Fibroblast of skin of right quadriceps (primary cell): ENCODE data around the gene IL6ST.

Experiments
- DNase-seq: peaks from one replicate; pipeline ENCODE4 v3.0.0-alpha.2; 2013

Gene IL6ST

DNA sequence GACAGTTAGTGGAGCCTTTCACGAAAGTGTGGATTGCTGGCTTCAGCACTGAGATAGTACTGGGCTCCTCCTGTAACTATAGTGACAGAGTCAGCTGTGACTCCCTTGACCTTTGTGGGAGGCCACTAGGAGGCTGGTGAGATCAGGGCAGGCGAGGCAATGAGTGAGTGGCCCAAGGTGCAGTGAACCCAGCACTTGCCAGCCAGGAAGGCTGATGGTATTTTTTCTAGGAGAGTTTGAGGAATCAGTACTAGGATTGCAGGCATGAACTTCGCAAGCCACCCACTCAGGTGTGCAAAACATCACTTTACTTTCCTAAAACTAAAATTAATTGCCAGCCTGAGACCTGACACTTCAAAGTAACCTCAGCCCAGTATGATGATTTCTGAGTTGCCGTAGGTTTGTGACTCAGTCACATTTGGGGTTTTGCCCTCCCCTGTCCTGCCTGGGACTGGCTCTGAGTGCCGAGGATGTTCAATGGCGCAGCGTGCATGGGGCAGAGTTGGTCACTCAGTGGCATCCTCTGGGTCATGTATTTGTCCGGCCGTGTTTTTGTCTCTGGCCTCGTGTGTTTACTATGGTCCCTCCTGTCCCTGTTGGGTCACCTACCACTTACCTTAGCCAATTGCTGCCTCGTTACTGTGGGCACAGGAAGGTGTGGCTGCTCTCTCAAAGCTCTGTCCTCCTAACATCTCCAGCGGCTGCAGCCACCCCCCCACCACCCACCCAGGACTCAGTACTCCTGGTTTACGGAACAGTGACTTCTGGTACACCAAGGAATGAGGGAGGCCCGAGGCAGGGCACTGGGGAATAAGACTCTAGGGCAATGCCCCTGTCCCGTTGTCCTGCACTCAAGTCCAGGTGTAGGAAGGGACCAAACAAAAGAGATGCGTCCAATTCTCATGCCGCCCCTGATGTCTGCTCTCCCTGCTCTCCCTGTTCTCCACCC, 76.4 kb downstream of the IL6ST start:
- DNase-seq: no peak

DNA sequence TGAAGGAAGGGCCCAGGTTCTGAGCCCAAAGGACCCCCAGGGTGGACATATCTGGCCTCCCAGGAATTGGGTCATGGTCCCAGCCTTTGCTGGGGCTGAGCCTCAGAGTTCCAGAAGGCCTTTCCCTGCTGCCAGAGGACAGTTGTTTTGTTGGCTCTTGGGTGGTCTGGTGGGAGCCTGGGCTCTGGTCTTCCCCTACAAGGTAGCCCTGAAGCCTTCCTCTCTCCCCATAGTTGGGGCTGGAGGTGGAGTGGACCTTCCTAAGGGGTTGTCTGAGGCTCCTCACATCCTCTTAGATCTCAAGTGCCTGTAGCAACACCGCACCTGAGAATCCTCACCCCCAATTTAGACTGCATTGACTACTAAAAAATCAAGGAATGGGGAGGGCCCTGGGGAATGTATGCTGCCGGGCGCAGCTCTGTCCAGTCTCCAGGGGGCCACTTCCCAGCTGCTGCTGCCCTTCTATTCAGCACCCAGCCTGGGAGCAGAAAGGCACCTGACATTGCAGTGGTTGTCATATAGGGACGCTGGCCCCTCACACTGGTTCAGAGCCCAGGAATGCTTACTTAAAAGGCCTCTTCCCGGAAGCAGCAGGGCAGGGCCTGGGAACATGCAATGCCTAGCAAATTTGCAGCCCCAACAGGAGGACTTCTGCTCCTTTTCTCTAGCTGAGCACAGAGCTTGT, 77.2 kb downstream of the IL6ST start:
- no peak for DNase-seq

DNA sequence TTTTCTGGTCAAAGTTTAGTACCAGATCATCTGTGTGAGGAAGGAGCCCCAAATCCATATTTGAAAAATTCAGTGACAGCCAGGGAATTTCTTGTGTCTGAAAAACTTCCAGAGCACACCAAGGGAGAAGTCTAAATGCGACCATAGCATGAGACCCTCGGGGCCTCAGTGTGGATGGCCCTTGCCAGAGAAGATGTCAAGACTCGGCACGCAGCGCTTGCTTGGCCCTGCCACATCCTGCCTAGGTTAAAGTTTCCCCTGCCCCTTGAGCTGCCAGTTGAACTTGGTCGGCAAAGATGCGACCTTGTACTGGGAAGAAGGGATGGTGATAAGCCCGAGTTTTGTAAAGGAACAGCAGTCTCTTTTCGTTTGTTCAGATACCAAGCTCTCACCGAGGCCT, 77.8 kb downstream of the IL6ST start:
- DNase-seq: no peak

DNA sequence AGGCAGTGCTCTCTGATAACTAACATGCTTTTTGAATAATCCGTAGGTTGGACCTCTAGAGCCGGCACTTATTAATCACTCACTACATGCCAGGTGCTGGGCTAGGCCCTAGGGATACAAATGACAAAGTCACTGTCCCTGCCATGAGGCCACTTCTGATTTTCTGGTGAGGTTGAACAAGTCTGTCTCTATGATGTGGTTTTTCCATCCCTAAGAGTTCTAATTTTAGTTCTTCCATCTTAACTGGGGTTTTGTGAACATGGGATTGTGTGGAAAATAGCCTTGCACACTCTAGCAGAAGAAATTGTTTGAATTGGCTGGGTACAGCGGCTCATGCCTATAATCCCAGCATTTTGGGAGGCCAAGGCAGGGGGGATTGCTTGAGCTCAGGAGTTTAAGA, 79.0 kb downstream of the IL6ST start:
- DNase-seq: no peak

DNA sequence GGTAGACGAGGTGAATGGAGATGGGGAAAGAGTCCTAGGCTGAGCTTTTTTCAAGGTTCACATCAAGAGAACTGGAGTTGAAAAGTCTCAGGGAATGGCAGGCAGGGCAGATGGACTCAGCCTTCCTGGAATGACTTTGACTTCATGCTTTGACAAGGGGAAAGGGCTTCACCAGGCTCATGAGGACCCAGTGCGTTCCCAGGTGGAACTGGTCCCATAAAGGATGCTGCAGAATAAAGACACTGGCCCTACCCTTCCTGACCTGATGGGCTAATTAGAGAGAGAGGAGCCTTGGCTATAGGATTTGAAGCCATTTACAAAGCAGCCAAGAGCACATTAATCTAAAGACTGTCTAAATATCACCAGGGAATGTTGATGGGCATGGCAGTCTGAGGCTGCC, 79.8 kb downstream of the IL6ST start:
- DNase-seq: no peak

DNA sequence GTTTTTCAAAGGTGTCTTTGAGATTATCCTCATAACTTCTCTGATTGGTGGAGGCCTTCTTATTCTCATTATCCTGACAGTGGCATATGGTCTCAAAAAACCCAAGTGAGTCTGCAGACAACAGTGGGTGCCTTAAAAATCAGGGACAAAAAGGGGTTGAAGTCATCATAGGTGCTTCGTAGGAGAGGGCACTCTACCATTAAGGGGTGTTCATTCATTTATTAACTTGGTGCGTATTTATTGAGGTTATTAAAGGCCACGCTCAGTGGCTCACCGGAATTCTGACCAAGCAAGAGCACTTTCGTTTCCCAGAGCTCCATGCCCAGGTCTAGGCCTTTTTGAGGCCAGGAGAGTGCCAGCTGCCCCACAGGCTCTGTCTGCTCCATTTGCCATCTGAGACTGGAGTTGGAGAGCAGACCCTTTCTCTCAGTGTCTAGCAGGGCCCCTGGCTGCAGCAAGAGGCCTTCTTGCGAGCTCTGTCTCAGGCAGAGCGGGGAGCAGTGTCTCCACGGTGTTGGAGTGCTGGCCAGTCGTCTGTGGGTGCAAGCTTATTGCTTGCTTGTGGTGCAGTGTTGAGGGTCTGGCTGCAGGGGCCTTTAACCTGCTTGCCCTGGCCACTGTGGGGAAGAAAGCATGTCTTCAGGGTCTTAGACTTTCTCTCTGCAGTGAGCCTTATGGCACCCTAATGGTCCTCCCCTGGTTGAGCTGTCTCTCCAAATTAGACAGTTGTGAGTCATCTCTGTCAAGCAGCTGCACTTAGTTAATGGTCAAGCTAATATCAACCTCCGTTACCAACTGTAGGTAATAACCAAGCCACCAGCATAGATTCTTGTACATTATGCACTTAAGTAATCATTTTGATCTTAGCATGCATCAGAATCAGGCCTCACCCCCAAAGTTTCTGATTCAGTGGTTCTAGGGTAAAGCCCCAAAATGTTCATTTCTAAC, 81.0 kb downstream of the IL6ST start:
- DNase-seq: no peak

DNA sequence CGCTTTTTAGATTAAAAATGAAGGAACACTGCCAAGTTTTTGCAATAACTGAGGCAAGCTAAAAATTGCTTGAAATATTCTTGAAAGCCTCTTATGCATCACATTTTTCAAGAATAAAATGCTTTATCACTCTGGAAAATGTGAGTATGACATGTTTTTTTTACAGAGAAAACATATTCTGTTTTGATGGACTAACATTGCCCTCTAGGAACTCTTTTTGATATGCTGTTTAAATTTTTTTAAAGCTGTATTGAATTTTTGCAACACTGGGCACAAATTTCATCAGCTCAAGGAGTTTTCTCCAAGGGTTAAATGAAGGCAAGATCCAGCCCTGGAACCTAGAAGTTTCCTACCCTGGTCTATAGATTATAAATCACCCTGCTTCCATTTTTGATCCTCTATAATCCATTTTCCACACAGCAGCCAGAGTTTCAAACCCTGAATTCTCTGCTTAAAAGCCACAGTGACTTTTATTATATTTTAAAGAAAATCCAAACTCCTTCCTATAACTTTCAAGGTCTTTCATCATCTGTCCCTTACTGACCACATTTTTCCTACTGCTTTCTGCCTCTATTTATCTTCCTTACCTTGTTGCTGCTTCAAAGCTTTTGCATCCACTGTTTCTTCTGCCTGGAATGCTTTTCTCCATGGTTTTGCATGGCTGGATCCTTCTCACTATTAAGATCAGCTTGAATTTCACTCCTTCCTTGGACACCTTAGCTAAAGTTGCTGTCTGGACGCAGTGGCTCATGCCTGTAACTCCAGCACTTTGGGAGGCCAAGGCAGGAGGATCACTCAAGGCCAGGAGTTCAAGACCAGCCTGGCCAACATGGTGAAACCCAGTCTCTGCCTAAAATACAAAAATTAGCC, 82.7 kb downstream of the IL6ST start:
- DNase-seq: peak; percentile 74

DNA sequence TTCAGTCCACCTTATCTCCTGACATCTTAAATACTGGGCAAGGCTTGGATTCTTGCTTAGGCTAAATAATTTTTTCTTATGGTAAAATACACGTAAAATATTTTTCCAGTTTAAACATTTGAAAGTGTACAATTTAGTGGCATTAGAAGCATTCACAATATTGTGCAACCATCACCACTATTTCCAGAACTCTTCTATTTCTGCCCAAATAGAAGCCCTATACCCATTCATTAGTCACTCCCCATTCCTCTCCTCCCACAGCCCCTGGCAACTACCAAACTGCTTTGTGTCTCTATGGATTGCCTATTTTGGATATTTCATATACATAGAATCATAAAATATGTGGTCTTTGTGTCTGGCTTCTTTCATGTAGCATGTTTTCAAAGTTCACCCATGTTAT, 86.0 kb downstream of the IL6ST start:
- DNase-seq: peak; percentile 20

DNA sequence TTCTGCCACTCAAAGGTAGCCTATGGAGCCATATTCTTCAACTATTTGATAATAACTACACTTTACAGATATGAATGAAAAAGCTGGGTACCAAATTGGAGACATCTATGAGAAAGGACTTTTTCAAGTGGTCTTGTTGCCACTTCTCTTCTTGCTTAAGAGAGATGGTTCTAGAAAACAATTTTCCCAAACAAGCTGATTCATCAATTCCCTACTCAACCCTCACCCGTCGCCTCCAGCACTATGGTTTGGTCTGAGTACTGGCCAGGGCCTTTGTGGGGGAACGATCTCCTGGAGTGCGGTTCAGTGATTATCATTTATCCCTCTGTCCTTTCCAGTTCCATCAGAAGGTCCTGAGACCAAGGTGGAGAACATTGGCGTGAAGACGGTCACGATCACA, 86.8 kb downstream of the IL6ST start:
- DNase-seq: no peak

DNA sequence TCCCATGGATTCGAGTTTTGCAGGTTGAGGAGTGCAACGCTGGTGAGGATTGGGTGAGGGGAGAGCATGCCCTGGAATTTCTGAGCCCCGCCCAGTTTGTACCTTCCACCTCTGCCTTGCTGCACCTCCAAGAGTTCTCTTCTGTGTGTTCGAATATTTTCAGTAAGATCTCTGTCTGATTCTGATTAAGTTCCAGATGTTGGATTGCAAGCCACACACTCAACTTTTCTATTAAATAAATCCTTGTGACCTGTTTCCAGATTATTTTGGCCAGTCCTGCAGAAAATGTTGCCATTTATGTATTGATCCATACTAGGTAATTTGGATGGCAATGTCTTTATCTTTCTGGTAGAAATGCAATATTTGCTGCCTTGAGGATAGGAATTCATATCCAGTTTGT, 89.5 kb downstream of the IL6ST start:
- DNase-seq: no peak

DNA sequence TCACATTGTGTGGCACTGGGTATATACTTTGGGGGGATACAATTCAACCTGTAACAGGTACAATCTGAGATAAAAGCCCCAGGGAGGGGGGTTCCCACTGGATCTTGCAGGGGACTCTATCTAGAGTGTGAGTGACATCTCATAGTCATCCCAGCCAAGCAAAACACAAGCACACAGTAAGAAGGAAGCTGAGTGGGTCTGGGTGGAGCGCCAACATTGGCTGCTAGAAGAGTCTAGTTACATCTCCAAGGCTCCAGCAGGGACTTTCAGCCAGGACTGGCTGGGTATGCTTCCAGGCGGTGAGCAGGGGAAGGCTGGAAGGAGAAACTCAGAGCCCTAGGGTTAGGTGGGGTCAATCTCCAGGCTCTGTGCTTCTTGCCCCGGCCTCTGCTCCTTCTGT, 90.6 kb downstream of the IL6ST start:
- no peak for DNase-seq

DNA sequence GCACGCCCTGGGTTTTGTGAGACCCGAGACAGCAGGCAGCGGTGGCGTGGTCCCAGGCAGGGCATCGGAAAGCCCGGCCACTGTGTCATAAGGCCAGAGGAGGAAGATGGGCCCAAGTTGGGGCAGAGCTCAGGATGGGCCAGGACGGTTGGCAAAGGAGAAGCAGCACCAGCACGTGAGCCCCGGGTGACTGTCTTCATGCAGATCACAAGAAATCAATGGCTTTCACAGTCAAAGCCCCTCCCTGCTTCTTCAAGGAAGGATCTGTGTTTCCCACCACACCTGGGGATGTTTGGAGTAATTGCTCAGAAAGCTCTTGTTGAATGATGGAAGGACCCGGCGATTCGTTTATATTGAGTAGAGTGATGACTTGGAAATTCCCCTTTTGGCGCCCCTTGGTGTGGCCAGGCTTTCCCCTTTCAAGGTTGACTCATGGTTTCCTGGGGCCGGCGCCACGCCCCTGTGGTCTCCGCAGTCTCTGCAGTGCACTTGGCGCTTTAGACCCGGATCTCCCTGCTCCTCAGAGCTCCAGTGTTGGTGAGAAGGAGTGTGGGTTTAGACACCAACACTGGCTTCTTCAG, 91.6 kb downstream of the IL6ST start:
- DNase-seq: no peak

DNA sequence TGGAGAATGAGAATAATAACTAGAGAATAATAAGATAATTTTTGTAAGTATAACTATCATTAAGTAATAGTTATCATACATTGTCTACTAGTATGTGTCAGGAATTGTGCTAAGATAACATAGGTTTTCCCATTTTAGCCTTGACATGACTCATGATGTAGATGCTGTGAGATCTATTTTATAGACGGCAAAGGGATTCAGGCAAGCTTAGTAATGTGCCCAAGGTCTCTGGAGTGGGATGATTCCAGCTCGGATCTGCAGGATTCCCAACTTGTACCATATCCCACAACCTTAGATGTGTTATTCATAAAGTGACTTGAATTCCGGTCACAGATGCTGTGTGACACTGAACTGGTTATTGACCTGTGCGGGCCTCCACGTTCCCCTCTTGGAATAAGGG, 92.1 kb downstream of the IL6ST start:
- DNase-seq: peak; percentile 23

DNA sequence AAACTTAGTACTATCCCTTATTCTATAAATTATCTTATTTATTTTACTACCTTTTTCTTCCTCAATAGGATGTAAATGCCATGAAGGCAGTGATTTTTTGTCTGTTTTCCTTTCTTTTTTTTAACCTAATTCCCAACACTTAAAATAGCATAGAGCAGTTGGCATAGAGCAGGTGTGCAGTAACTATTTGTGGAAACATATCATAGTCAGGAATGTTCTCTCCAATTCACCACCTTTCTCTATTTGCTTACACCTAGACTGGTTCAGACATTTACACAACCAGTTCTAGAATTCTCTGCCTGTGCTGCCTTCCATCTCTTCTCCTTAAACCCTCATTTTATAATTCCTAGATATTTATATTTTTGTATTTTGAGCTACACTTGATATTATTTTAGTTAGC, 94.0 kb downstream of the IL6ST start:
- no peak for DNase-seq

DNA sequence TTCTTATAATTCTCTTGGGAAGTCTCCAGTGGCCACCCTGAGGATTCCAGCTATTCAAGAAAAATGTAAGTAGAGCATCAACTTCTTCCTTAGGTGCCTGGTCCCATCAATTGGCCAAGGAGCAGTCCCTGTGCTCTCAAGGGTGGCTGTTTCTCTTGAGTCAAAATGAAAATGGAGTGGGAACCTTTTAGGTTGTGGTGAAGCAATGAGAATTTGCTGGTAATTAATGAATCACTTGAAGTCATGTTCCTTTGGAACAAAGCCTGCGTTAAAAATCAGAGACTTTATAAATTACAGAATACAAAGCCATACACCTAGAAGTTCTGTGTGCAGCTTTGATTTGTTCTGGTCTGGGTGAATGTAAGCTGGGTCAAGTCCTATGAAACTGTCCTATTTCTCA, 94.7 kb downstream of the IL6ST start:
- no peak for DNase-seq

DNA sequence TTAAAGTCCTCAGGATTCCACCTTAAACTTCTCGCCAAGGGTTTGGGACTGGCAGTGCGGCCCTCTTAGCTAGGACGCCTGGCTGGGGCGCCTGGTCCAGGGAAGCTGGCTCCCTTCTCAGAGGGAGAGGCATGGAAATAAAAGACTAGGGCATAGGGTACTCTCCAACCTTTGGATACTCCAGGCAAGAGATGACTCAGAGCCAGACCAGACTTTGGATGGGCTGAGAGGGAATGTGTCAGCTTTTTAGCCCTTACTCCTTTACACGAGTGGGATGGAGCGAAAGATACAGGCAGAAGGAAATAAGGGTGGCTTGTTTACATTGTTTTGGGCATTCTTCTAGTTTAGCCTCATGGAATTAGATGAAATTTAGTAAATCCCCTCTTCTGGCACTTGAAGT, 95.4 kb downstream of the IL6ST start:
- peak; percentile 63 for DNase-seq

DNA sequence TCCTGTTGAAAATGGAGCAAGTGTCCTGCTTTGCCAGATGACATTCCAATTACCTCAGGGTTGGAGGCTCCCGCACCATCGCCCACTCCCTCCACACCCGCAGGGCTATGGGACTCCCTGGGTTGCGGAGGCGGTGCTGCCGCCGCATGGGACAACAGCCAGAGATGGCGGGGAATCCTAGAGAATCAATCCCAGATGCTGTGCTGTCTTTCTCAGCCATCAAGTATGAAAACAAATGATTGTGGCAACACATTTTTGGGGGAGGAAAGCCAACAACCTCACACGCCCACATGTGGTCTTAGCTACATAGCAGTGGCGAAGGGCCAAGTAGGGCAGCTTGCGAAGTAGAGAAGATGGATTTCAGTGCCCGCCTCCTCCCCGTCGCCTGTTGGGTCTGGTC, 96.9 kb downstream of the IL6ST start:
- DNase-seq: peak; percentile 99

DNA sequence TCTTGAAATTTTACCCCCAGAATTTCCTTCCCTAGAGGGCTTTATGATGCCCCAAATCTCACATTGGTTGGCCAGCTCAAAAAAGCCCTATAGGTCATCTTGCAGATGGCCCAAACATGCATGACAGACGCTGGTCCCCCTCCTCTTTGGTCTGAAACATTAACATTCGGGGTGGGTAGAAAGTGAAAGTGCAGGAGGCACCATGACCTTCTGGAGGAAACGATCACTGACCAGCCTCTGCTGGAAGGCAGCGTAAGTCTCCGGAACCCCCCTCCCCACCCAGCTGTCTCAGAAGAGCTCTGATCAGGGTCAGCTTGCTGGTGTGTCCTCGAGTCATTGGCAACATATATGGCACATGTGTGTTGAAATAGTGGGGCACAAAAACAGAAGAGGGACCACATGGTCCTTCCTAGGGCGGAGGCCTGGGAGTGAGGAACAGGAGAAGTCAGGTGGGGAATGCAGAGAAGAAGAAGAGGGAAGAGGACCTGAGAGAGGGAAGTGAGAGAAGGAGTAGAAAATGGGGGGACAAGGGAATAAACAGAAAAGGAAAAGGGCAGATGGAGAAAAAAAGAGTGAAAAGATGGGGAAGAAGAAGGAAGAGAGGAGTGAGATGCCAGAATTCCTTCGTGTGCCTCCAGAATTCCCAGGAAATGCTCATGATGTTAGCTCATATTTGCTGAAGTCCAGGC, 97.4 kb downstream of the IL6ST start:
- DNase-seq: no peak

DNA sequence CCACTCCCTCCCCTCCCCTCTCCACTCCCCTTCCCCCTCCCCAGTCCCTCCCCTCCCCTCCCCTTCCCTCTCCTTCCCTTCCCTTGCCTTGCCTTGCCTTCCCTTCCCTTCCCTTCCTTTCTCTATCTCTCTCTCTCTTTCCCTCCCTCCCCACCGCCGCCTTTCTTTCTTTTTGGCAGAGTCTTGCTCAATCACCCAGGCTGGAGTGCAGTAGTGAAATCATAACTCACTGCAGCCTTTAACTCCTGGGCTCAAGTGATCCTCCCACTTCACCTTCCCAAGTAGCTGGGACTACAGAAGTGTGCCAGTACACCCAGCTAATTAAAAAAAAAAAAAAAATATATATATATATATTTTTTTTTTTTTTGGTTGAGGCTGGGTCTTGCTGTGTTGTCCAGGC, 98.1 kb downstream of the IL6ST start:
- DNase-seq: peak; percentile 23

DNA sequence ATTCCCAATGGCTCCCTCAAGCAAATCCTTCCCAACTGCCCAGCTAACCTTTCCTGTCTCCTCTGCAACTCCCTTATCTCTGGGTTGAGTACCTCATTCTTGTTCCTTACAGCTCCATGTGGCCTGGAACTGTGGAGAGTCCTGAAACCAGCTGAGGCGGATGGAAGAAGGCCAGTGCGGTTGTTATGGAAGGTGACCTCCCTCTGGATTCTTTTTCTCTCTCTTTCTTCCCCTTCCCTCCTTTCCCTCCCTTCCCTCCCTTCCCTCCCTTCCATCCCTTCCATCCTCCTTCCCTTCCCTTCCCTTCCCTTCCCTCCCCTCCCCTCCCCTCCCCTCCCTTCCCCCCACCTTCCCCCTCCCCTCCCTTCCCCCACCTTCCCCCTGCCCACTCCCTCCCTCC, 98.5 kb downstream of the IL6ST start:
- DNase-seq: no peak

DNA sequence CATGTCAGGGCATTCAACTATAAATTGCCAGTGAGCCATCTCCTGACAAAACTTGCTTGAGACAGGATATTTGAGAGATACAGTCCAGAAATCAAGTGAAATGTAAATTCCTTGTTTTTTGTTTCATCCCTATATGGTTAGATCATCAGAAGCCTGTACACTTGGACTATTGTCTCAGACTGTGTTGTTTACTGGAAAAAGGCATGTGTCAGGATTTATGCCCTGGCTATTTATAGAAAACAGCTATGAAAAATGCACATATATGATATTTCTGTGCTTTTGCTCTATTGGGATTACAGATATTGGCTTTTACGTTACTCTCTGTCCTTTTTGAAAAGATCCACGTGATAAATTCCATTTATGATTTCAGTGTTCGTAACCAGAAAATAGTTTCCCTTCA, 99.4 kb downstream of the IL6ST start:
- no peak for DNase-seq
